ENCODE measurements around the gene DSTN.

DSTN gene

DNA sequence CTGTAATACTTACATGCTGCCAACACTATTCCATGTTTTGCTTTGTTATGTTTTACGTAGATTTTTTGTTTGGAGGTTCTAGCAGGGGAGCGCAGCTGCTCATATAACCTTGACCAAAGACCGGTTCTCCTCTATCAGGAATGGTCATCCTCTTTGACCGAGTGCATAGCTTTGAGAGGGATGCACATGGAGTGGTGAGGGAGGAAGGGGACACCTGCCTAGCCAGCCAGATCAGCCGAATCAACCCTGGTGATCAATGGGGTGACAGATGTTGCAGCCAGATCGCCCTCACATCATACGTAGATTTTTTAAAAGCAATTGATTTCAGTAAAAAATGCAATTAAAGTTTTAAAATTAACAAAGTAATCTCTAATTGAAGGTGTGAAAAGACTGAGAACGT is 6.3 kb downstream of the DSTN start:
- Histone ChIP-seq H3K4me2 (ENCODE audit: low read length) (no peak overlapping the region), H3K9me2 (ENCODE audit: low read depth, low read length) (no peaks in the 10 kb centered on the region), H3K4me1 (ENCODE audit: insufficient read depth, low read length, severe bottlenecking) (peaks cover 13% of the 10 kb centered on the region), H4K20me1 (ENCODE audit: insufficient read depth, low read length) (no peaks in the 10 kb centered on the region; the same call in 1 of the 2 replicates), H3K27ac (ENCODE audit: low read depth, low read length, poor library complexity, severe bottlenecking) (no peak overlapping the region), H3F3A (ENCODE audit: insufficient read depth, low read length) (no peaks in the 10 kb centered on the region), H3K27me3 (ENCODE audit: insufficient read depth, low read length) (no peaks in the 10 kb centered on the region), H3K79me2 (ENCODE audit: insufficient read depth, low read length) (peaks cover 7% of the 10 kb centered on the region; the same call in 1 of the 2 replicates), H3K9me3 (ENCODE audit: low read length) (no peaks in the 10 kb centered on the region), H3K36me3 (ENCODE audit: insufficient read depth, low read length) (no peaks in the 10 kb centered on the region), H2AFZ (ENCODE audit: low read length) (no peak overlapping the region), H3K4me3 (ENCODE audit: low read depth, low read length, poor library complexity, severe bottlenecking) (no peak overlapping the region), H3K9ac (ENCODE audit: low read length) (no peak overlapping the region)
- TF ChIP-seq EZH2 (IDR thresholded peaks at IDR 0.05; ENCODE audit: borderline replicate concordance, low read length) = no peak
- TF ChIP-seq, protein P1, sequence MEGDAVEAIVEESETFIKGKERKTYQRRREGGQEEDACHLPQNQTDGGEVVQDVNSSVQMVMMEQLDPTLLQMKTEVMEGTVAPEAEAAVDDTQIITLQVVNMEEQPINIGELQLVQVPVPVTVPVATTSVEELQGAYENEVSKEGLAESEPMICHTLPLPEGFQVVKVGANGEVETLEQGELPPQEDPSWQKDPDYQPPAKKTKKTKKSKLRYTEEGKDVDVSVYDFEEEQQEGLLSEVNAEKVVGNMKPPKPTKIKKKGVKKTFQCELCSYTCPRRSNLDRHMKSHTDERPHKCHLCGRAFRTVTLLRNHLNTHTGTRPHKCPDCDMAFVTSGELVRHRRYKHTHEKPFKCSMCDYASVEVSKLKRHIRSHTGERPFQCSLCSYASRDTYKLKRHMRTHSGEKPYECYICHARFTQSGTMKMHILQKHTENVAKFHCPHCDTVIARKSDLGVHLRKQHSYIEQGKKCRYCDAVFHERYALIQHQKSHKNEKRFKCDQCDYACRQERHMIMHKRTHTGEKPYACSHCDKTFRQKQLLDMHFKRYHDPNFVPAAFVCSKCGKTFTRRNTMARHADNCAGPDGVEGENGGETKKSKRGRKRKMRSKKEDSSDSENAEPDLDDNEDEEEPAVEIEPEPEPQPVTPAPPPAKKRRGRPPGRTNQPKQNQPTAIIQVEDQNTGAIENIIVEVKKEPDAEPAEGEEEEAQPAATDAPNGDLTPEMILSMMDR (IDR thresholded peaks at IDR 0.05; ENCODE audit: low read length) = no peak

DNA sequence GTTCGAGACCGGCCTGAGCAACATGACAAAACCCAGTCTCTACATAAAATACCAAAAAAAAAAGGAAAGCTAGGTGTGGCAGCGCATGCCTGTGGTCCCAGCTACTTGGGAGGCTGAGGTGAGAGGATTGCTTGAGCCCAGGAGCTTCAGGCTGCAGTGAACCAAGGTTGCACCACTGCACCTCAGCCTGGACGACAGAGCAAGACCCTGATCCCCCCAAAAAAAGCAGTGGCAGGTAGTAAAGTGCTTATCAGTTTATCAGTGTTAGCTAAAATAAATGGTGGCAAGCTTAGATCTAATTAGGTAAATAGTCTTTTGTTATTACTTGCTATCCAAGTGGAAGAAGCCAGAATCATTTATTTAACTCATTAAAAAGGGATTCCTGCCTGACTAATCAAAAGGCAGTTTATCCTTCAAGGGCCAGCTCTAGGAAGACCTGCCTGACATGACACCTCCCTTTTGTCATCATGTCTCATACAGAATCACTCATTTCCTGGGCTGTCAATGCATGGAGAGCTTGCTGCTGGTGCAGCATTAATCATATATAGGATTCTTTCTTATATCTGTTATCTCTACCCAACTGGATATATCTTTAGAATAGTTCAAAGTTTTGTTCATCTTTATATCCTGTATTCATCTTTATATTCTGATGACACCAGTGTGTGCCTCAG is 9.6 kb downstream of the DSTN start:
- no peak overlapping the region for H3K4me2 ChIP-seq (ENCODE audit: low read length)
- H3K36me3 ChIP-seq (ENCODE audit: insufficient read depth, low read length) = no peaks in the 10 kb centered on the region
- H3K79me2 ChIP-seq (ENCODE audit: insufficient read depth, low read length) = no peaks in the 10 kb centered on the region
- H3F3A ChIP-seq (ENCODE audit: insufficient read depth, low read length) = no peaks in the 10 kb centered on the region
- no peak overlapping the region for H3K27ac ChIP-seq (ENCODE audit: low read depth, low read length, poor library complexity, severe bottlenecking)
- H3K9ac ChIP-seq (ENCODE audit: low read length) = no peak overlapping the region
- H3K9me2 ChIP-seq (ENCODE audit: low read depth, low read length) = no peaks in the 10 kb centered on the region
- no peaks in the 10 kb centered on the region for H3K9me3 ChIP-seq (ENCODE audit: low read length)
- H4K20me1 ChIP-seq (ENCODE audit: insufficient read depth, low read length) = no peaks in the 10 kb centered on the region
- H3K4me1 ChIP-seq (ENCODE audit: insufficient read depth, low read length, severe bottlenecking) = no peaks in the 10 kb centered on the region
- H3K27me3 ChIP-seq (ENCODE audit: insufficient read depth, low read length) = no peaks in the 10 kb centered on the region
- TF ChIP-seq EZH2 (IDR thresholded peaks at IDR 0.05; ENCODE audit: borderline replicate concordance, low read length) = no peak
- TF ChIP-seq, protein P1 (IDR thresholded peaks at IDR 0.05; ENCODE audit: low read length) = no peak
- H3K4me3 ChIP-seq (ENCODE audit: low read depth, low read length, poor library complexity, severe bottlenecking) = no peak overlapping the region
- no peak overlapping the region for H2AFZ ChIP-seq (ENCODE audit: low read length)

DNA sequence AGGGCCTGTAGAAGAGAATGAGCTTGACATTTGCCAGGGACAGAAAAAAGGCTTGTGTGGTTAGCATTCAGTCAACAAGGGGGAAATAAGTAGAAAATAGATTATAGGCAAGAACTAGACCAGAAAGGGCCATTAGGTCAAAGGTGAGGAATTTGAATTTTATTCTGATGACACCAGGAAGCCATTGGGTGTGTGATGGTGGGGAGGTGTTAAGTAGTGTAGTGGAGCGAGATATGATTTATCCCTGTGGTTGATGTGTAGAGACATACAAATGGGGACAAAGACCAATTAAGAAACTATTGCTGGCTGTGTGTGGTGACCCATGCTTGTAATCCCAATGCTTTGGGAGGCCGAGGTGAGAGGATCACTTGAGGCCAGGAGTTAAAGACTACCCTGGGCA is 11.0 kb downstream of the DSTN start:
- Histone ChIP-seq H2AFZ (ENCODE audit: low read length) (no peak overlapping the region), H3K27ac (ENCODE audit: low read depth, low read length, poor library complexity, severe bottlenecking) (no peak overlapping the region), H3F3A (ENCODE audit: insufficient read depth, low read length) (no peaks in the 10 kb centered on the region), H4K20me1 (ENCODE audit: insufficient read depth, low read length) (no peaks in the 10 kb centered on the region), H3K4me2 (ENCODE audit: low read length) (no peak overlapping the region), H3K27me3 (ENCODE audit: insufficient read depth, low read length) (no peaks in the 10 kb centered on the region), H3K9ac (ENCODE audit: low read length) (no peak overlapping the region), H3K9me3 (ENCODE audit: low read length) (no peaks in the 10 kb centered on the region), H3K79me2 (ENCODE audit: insufficient read depth, low read length) (no peaks in the 10 kb centered on the region), H3K36me3 (ENCODE audit: insufficient read depth, low read length) (no peaks in the 10 kb centered on the region), H3K9me2 (ENCODE audit: low read depth, low read length) (no peaks in the 10 kb centered on the region), H3K4me3 (ENCODE audit: low read depth, low read length, poor library complexity, severe bottlenecking) (no peak overlapping the region), H3K4me1 (ENCODE audit: insufficient read depth, low read length, severe bottlenecking) (no peaks in the 10 kb centered on the region)
- TF ChIP-seq, protein P1 (IDR thresholded peaks at IDR 0.05; ENCODE audit: low read length) = no peak
- TF ChIP-seq EZH2 (IDR thresholded peaks at IDR 0.05; ENCODE audit: borderline replicate concordance, low read length) = no peak
